RWPE1 (cell line): Measurements from ENCODE around the gene CGNL1.

Experiments
- CTCF ChIA-PET: fragments of 350-600 bp; sonication (Branson Sonifier 250); formaldehyde crosslinking; extraction: SDS; loops from one replicate; lab custom pipeline; 2021; lab: Yijun Ruan, JAX
- POLR2A ChIA-PET: fragments of 400-600 bp; formaldehyde crosslinking; extraction: SDS; loops from one replicate; lab custom pipeline; 2020; ENCODE audit warnings: antibody characterized with exemption; ENCODE audit not compliant: low non-redundant PET; lab: Yijun Ruan, JAX
- DNase-seq: peaks from one replicate; pipeline ENCODE4 v3.0.0; 2012; ENCODE audit warnings: low spot score
- H3K27ac ChIP-seq: fragments of 450-650 bp; 2 replicates; pipeline ENCODE4 v1.5.1; 2017
- CTCF ChIP-seq: fragments of 450-650 bp; conservative IDR thresholded peaks from 2 replicates; pipeline ENCODE4 v1.5.1; 2017; ENCODE audit warnings: low read depth, mild to moderate bottlenecking

CGNL1 gene

DNA sequence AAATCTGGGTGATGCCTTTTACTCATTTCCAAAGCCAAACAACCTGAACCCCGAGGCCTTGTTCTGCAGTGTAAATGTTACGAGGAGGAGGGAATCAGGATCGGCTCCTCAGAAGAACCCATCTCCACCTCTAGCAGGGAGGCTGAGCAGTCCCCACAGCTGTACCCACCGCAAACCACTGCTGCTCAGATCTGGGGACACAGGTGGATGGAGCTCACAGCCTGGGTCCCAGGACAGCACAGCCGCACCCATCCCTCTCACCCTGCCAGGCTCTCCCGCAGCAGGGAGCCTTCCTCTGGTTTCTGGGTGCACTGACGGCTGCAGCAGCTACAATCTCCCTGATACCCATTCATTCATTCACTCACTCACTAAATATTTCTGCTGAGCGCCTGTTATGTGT is 44.0 kb upstream of the CGNL1 start:
- ChIA-PET POLR2A (no interaction called here), CTCF (interaction anchor here (0.6 to 1.4 kb wide), 3 partner anchors 9 to 460 kb away, joined by 3 to 5 read pairs (median 4); no protein-coding TSS in a partner anchor)
- DNase-seq: no peak
- TF ChIP-seq CTCF: no peak
- no peak overlapping the region for H3K27ac ChIP-seq

GRCh38 chr15:57333487-57333886 is 42.8 kb upstream of the CGNL1 start:
- H3K27ac ChIP-seq: no peak overlapping the region
- ChIA-PET POLR2A (no interaction called here), CTCF (interaction anchor here (0.6 kb wide), 1 partner anchor 12 kb away, joined by 3 read pairs; no protein-coding TSS in a partner anchor)
- no peak for TF ChIP-seq CTCF
- peak; percentile 8 for DNase-seq

DNA sequence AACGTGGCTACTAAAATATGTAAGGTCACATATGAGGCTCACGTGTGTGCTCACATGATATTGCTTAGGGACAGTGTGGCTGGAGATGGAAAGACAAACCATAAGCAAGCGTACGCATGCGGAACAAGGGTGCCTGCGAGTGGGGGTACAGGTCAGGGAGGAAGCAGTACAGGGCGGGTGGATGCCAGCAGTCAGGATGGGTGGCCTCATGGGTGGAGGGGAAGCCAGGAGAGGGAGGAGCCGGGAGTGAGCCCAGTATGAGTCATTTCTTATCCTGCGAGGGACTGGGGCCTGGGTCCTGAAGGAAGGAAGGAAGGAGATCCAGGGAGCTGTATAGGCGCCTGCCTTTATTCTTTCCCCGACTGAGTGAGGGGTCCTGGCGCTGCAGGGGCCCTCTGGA is 42.0 kb upstream of the CGNL1 start:
- DNase-seq: peak; percentile 59
- POLR2A ChIA-PET: no interaction called here
- CTCF ChIA-PET: interaction anchor here (1.0 kb wide), 1 partner anchor 28 kb away, joined by 3 read pairs; no protein-coding TSS in a partner anchor
- no peak overlapping the region for H3K27ac ChIP-seq
- no peak for TF ChIP-seq CTCF

GRCh38 chr15:57335293-57335715 is 41.0 kb upstream of the CGNL1 start:
- DNase-seq: no peak
- no peak overlapping the region for H3K27ac ChIP-seq
- CTCF ChIA-PET: interaction anchor here (0.6 to 1.0 kb wide), 2 partner anchors 29 to 775 kb away, joined by 3 read pairs; no protein-coding TSS in a partner anchor
- no peak for TF ChIP-seq CTCF
- POLR2A ChIA-PET: no interaction called here

- POLR2A ChIA-PET: no interaction called here
Measured at GRCh38 chr15:57335719-57336118, 40.6 kb upstream of the CGNL1 start.

DNA sequence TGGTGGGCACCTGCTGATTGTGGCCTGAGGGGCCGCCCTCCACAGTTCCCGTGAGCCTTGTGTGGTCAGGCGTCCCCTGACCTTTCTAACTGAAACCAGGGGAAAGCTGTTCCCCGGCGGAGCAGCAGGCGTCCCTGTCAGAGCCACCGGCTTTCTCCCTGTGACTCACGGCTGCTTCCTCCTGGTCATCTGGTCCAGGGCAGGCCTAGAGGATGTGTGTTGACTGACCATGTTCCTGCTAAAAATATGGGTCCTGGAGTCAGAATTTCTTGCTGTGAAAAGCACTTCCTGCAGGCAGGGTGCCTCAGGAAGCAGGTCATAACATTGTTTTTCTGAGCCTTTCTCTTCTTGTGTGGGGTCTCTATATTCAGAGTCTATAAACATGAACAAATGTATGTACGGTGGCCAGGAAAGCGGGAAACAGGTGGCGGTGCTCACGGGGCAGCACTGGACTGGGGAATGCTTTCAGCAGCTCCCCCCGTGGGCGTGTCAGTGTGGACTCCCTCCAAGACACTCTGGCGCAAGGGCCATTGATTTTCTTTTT is 38.4 kb upstream of the CGNL1 start:
- no peak overlapping the region for H3K27ac ChIP-seq
- ChIA-PET POLR2A (no interaction called here), CTCF (interaction anchor here (6.5 kb wide), 1 partner anchor 190 kb away, joined by 121 read pairs; no protein-coding TSS in a partner anchor)
- no peak for TF ChIP-seq CTCF
- DNase-seq: no peak

More at GRCh38 chr15:57335719-57336118, 40.6 kb upstream of the CGNL1 start:
- H3K27ac ChIP-seq: no peak overlapping the region
- no peak for DNase-seq
- CTCF ChIA-PET: interaction anchor here (0.6 to 1.0 kb wide), 2 partner anchors 29 to 776 kb away, joined by 3 read pairs; no protein-coding TSS in a partner anchor
- no peak for TF ChIP-seq CTCF
